HPDE6-E6E7 (cell line): ENCODE measurements around the gene CTBP2.
"Not testable (repeated sequence)": the region's sequence is repeated elsewhere in the genome, so short reads cannot be mapped to it uniquely, and the experiment has no call there.

Experiments used
- DNase-seq: peaks from one replicate; pipeline ENCODE4 v3.0.0; 2011; ENCODE audit warnings: missing footprints; ENCODE audit errors: extremely low spot score

CTBP2 gene

GRCh38 chr10:124997771-124998623 lies 162.4 kb downstream of the CTBP2 start:
- DNase-seq = no peak

GRCh38 chr10:124997306-124997705 lies 163.1 kb downstream of the CTBP2 start:
- no peak for DNase-seq

- DNase-seq = no peak
These were observed 163.5 kb downstream of the CTBP2 start for GRCh38 chr10:124996854-124997215.

GRCh38 chr10:124996127-124996853 lies 164.1 kb downstream of the CTBP2 start:
- no peak for DNase-seq

- DNase-seq = no peak
These were observed 164.8 kb downstream of the CTBP2 start for GRCh38 chr10:124995605-124996004.

GRCh38 chr10:124994573-124995473 lies 165.5 kb downstream of the CTBP2 start:
- DNase-seq = no peak

- DNase-seq = no peak
These were observed 166.5 kb downstream of the CTBP2 start for GRCh38 chr10:124993736-124994451.

GRCh38 chr10:124993345-124993708 lies 167.0 kb downstream of the CTBP2 start:
- no peak for DNase-seq

GRCh38 chr10:124992462-124993344 lies 167.7 kb downstream of the CTBP2 start:
- DNase-seq = no peak

GRCh38 chr10:124991835-124992234 lies 168.5 kb downstream of the CTBP2 start:
- DNase-seq = no peak

- no peak for DNase-seq
These were observed 169.4 kb downstream of the CTBP2 start for GRCh38 chr10:124990671-124991625.

GRCh38 chr10:124989526-124989925 lies 170.8 kb downstream of the CTBP2 start:
- no peak for DNase-seq

- DNase-seq = not testable (repeated sequence)
These were observed 171.6 kb downstream of the CTBP2 start for GRCh38 chr10:124988753-124989152.

GRCh38 chr10:124987788-124988187 lies 172.6 kb downstream of the CTBP2 start:
- no peak for DNase-seq

GRCh38 chr10:124985162-124985561 lies 175.2 kb downstream of the CTBP2 start:
- no peak for DNase-seq

- DNase-seq = no peak
These were observed 176.0 kb downstream of the CTBP2 start for GRCh38 chr10:124984376-124984775.

- no peak for DNase-seq
These were observed 177.0 kb downstream of the CTBP2 start for GRCh38 chr10:124983321-124983720.

GRCh38 chr10:124978376-124978725 lies 182.0 kb downstream of the CTBP2 start:
- DNase-seq = no peak

- DNase-seq = no peak
These were observed 182.6 kb downstream of the CTBP2 start for GRCh38 chr10:124977648-124978375.
